GM19239 (cell line): ENCODE results near the gene IL17RB.

Experiments used
- DNase-seq: peaks from one replicate; pipeline ENCODE4 v3.0.0; 2011; ENCODE audit warnings: low spot score; ENCODE audit not compliant: insufficient read length
- FAIRE-seq: peaks from 2 replicates; lab custom pipeline; 2011; peaks lifted over from hg19 to GRCh38; lab: Jason Lieb, UNC

IL17RB gene, protein sequence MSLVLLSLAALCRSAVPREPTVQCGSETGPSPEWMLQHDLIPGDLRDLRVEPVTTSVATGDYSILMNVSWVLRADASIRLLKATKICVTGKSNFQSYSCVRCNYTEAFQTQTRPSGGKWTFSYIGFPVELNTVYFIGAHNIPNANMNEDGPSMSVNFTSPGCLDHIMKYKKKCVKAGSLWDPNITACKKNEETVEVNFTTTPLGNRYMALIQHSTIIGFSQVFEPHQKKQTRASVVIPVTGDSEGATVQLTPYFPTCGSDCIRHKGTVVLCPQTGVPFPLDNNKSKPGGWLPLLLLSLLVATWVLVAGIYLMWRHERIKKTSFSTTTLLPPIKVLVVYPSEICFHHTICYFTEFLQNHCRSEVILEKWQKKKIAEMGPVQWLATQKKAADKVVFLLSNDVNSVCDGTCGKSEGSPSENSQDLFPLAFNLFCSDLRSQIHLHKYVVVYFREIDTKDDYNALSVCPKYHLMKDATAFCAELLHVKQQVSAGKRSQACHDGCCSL

GRCh38 chr3:53846134-53846850, at the start of gene IL17RB, which contains the start of gene CHDH:
IL17RB (plus strand) TSS chr3:53846568; CDS start chr3:53846589, 21 bp downstream.
CHDH (minus strand) TSS chr3:53846419; CDS start chr3:53824008, 22,411 bp downstream.
- peak; percentile 53 for DNase-seq
- no peak for FAIRE-seq

DNA sequence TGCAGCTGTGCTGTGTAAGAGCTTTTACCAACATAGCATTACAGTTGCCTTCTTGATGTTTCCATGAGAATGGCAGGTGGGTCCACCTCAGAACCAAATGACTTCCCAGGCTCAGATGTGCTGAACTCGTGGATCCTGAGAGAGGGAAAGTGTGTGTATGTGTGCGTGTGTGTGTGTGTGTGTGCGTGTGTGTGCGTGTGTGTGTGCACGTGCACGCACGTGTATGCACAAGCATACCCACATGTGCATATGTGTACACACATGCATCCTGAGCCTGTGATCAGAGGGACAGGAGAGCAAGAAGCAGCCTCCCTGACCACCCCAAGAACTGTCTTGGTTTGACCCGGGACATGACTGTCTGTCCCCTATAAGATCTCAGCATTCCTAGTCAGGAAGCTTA, 48.2 kb upstream of the IL17RB start:
- FAIRE-seq, result no peak

GRCh38 chr3:53799338-53799865, 47.0 kb upstream of the IL17RB start:
- DNase-seq, result no peak
- FAIRE-seq, result no peak

More for the DNA sequence above, 48.2 kb upstream of the IL17RB start:
- DNase-seq, result no peak

DNA sequence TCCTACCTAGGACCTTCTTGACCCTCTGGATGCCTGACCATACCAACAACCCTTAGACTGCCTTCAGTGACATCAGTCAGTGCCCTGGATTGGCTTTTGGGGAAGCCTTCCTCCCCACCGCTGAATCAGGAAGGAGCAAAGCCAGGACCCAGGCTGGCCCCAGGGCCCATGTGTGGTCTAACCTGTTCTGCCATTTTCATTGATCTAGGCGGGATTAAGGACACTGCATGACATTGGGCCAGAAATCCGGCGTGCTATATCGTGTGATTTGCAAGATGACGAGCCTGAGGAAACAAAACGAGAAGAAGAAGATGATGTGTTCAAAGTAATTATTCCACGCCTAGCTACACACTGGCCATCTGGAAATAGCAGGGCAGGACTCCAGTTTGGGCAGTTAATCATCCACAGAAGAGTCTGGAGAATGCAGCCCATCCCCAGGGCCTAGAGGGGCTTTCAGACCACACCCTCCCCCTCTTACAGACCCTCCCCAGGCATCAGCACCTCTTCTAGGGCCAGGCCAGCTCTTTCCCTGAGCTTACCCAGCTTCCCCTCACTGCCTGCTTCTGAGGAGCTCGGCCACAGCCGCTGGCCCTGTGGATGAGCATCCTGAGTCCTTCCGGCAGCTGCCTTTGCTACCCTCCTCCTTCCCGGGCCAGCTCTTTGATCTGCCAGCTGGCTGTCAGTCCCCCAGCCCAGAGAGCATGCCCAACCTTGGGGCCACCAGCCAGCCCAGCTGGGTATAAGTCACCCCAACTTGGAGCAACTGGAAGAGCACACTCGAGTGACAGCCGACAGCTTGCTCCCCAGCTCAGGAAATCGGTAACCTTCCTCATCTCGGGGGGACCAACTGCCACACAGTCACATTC, 46.1 kb upstream of the IL17RB start:
- FAIRE-seq (no peak), DNase-seq (no peak)

GRCh38 chr3:53801319-53801718, 45.0 kb upstream of the IL17RB start:
- peak; percentile 37 for FAIRE-seq

GRCh38 chr3:53802256-53802880, 44.0 kb upstream of the IL17RB start:
- FAIRE-seq (no peak), DNase-seq (no peak)

More at GRCh38 chr3:53801319-53801718, 45.0 kb upstream of the IL17RB start:
- DNase-seq, result no peak

DNA sequence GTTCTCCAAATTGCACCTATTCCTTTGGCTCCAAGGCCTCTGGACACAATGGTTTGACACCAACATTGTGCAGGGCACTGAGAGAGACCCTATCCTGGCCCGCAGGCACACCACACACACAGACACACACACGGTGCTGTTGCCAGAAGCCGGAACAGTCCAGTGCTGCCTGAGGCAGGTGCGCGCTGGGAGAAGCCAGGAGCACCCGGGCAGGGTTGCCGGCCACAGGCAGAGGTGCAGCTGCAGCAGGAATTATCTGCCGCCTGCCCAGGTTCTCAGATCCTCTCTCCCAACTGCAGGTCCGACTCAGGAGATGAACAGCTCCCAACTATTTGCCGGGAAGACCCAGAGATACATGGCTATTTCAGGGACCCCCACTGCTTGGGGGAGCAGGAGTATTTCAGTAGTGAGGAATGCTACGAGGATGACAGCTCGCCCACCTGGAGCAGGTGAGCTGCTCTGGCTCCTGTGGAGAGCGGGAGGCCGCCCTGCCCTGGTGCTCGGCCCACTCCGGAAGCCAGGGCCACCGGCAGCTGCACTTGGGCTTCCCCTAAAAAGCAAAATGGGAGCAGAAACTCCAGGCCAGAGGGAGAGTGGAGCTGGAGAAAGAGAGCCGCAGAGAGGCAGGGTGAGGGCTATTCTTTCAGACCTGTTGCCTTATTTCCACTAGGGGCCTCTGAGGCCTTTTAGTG, 43.1 kb upstream of the IL17RB start:
- no peak for DNase-seq
- no peak for FAIRE-seq

GRCh38 chr3:53803816-53804695, 42.3 kb upstream of the IL17RB start:
- no peak for DNase-seq
- no peak for FAIRE-seq

DNA sequence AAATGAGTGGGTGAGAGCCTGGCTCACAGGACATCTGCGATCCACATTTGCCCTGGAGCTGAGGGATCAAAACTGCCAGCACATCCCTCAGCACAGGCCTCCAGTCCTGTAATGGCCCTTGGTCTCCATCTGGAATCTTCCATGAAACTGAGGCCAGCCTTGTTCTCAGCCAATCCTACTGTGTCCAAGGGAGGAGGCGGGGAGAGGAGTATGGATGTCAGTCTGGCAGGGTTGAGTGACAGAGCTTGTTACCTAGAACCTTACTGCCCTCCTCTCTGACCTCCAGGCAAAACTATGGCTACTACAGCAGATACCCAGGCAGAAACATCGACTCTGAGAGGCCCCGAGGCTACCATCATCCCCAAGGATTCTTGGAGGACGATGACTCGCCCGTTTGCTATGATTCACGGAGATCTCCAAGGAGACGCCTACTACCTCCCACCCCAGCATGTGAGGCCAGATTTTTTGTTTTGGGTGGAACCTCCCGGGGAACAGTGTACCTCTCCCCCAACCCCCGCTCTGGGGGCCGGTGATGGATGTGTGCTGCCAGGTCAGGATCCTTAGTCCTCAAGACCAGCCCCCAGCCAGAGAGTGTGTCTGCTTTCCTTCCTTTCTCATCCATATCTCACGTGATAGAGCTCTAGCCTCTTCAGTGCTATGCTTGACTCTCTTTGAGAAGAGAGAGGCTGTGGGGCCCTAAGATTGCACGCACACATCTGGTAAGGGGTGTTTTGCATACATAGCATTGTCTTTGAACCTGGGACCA, 41.5 kb upstream of the IL17RB start:
- DNase-seq (no peak), FAIRE-seq (no peak)

GRCh38 chr3:53805463-53806159, 40.8 kb upstream of the IL17RB start:
- DNase-seq (no peak), FAIRE-seq (no peak)

DNA sequence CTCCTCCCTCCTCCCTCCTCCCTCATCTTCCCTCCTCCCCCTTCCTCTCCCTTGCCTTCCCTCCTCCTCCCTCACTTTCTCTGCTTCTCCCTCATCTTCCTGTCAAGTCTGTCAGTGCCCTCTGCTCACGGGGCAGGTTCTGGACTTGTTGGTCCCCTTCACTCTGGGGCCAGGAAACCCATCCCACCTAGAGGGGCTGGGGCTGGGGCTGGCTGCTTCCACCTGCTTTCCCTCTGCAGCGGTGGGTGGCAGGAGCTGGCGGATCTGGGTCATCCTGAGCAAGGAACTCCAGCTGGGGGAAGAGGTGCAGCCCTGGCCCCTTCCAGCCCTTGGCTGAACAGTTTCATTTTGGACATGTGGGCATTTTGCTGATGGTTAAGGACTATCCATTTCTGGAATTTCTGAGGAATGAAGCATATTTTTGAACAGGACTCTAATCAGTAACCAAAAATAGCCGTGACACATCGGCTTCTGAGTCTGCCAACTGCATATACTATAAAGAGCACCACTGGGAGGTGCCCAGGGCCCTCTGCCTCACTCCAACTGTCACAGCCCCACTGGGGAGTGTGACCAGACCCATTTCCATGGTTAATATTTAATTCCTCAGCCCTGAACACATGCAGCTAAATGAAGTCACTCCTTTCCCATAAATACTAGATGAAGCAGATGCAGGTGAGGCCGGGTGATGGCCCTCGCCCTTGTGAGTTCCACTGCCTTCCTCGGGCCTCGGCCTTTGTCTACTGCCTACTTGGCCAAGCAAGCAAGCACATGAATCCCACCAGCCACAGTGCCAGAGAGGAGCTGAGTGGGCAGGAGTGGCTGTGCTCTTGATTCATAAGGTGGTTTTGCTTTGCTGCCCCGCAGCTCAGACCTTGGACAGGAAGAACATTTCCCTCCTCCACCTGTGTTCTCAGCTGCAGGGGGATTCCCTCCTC, 39.9 kb upstream of the IL17RB start:
- FAIRE-seq, result peak; percentile 39

DNA sequence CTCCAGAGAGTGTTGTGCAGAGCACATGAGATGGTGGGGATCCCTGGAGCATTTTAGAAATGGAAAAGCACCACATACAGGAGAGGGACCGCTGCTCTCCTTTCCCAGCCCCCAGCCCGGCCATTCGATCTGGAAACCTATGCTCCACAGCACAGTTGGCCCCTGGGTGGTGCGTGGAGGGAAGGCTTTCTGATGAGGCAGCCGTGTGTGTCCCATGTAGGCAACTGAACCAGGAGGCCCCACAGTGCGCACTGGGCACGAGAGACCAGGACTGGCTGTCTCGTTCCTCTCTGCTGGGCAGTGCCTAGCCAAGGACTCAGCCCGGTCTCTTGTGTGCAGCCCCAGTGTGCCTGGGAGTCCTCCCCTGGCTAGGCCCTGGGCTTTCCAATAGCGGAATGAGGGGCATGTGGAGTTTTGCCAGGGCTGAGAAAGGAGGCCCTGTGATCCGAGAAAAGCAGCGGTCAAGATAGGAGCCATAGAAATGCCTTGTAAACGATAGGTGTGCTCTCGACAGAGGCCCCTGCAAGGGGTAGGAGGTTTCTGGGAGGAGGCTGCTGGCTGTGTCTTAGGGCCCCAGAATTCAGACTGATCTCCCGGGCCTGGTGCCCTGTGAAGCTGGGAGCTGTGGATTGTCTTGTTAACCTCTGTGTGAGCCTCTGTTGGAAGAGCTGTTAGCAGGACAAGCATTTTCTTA, 39.1 kb upstream of the IL17RB start:
- FAIRE-seq (no peak), DNase-seq (no peak)

More for the DNA sequence above, 39.9 kb upstream of the IL17RB start:
- DNase-seq, result peak; percentile 32

DNA sequence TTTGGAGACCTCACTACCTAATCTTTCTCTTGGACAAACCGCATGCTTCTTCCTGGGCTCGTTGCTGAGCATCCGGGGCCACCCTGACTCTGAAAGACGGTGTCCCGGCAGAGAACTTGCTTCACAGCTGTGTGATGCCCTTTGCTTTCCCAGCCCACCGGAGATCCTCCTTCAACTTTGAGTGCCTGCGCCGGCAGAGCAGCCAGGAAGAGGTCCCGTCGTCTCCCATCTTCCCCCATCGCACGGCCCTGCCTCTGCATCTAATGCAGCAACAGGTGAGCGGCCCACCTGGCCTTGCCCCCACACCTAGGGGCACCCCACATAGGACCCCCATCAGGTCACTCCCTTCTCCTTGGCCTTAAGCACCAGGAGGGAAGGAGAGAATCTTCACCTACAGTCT, 37.9 kb upstream of the IL17RB start:
- no peak for DNase-seq
- FAIRE-seq, result no peak

- DNase-seq (no peak), FAIRE-seq (no peak)
Observed at GRCh38 chr3:53809267-53809666, 37.1 kb upstream of the IL17RB start.
